A673 (cell line): ENCODE measurements around the gene MRPL51. TPM values are rescaled to one million over a fixed set of nuclear protein-coding genes. Genes with fewer than 3 reads are reported as not detected.
A peak's percentile ranks its signal among the peaks of the same experiment; 100 is the strongest.

Experiments
- BruUV-seq: library from RNA; stranded (reverse); fragments of 400-500 nt; replicated peaks from 2 replicates; lab custom pipeline; 2021; lab: Mats Ljungman, UMichigan
- CTCF ChIA-PET: fragments of 300-600 bp; sonication (Branson Sonifier 250); formaldehyde crosslinking; loops from one replicate; lab custom pipeline; 2022; ENCODE audit warnings: antibody characterized with exemption; lab: Charles Lee
- POLR2A ChIA-PET: fragments of 300-600 bp; sonication (Branson Sonifier 250); formaldehyde crosslinking; loops from one replicate; lab custom pipeline; 2022; ENCODE audit warnings: antibody characterized with exemption; ENCODE audit not compliant: low non-redundant PET; lab: Charles Lee
- DNase-seq: peaks from one replicate; pipeline ENCODE4 v3.0.0-alpha.2; 2015; ENCODE audit warnings: low spot score
- H3K27ac ChIP-seq: fragments of 200-600 bp; sonication (generic); 2 replicates; pipeline ENCODE4 v1.5.1; 2016; ENCODE audit warnings: mixed run types, low read depth, mild to moderate bottlenecking, mixed read lengths, antibody characterized with exemption, low read length; ENCODE audit not compliant: poor library complexity, severe bottlenecking
- H3K27me3 ChIP-seq: fragments of 200-600 bp; sonication (generic); replicated peaks from 2 replicates; pipeline ENCODE4 v1.6.1; 2017; ENCODE audit warnings: mixed run types, low read depth, mild to moderate bottlenecking, mixed read lengths, antibody characterized with exemption, low read length; ENCODE audit not compliant: insufficient read depth, poor library complexity
- H3K36me3 ChIP-seq: fragments of 200-600 bp; sonication (generic); 2 replicates; pipeline ENCODE4 v1.6.1; 2016; ENCODE audit warnings: mixed run types, mild to moderate bottlenecking, mixed read lengths, antibody characterized with exemption, low read length; ENCODE audit not compliant: insufficient read depth, poor library complexity, severe bottlenecking
- H3K4me1 ChIP-seq: fragments of 200-600 bp; sonication (generic); 2 replicates; pipeline ENCODE4 v1.6.1; 2017; ENCODE audit warnings: mixed run types, mild to moderate bottlenecking, mixed read lengths, antibody characterized with exemption, low read length; ENCODE audit not compliant: insufficient read depth, poor library complexity, severe bottlenecking
- H3K4me3 ChIP-seq: fragments of 200-600 bp; sonication (generic); 2 replicates; pipeline ENCODE4 v1.5.1; 2016; ENCODE audit warnings: low read depth, mixed run types, mild to moderate bottlenecking, mixed read lengths, low read length; ENCODE audit not compliant: poor library complexity, severe bottlenecking
- H3K9me3 ChIP-seq: fragments of 200-600 bp; sonication (generic); 2 replicates; pipeline ENCODE4 v1.6.1; 2016; ENCODE audit warnings: mixed run types, low read depth, mild to moderate bottlenecking, mixed read lengths, antibody characterized with exemption, low read length; ENCODE audit not compliant: poor library complexity, severe bottlenecking
- EZH2 ChIP-seq: fragments of 200-600 bp; sonication (generic); IDR thresholded peaks from 2 replicates; pipeline ENCODE4 v1.6.1; 2017; ENCODE audit warnings: borderline replicate concordance, low read depth, mild to moderate bottlenecking, mixed read lengths, antibody characterized with exemption, low read length; ENCODE audit not compliant: poor library complexity, severe bottlenecking
- intact Hi-C: fragments of 100-400 bp; cut with micrococcal nuclease; formaldehyde crosslinking; loops from one replicate; pipeline ENCODE4 v1.10.0; 2022; ENCODE audit not compliant: unreplicated experiment
- total RNA-seq: library from RNA; stranded (reverse); gene quantifications from 2 replicates; pipeline ENCODE4 v1.2.3, GENCODE V29; 2021
- TF ChIP-seq, protein P1 (sequence below): fragments of 300-800, 200-600 bp; sonication (generic); conservative IDR thresholded peaks from 2 replicates; pipeline ENCODE4 v1.5.1; 2017; ENCODE audit warnings: low read depth, mild to moderate bottlenecking, antibody characterized with exemption, low read length, moderate library complexity, mixed read lengths

The MRPL51 gene
- total RNA-seq, 1 experiment from 2014 or later, result 401 TPM

DNA sequence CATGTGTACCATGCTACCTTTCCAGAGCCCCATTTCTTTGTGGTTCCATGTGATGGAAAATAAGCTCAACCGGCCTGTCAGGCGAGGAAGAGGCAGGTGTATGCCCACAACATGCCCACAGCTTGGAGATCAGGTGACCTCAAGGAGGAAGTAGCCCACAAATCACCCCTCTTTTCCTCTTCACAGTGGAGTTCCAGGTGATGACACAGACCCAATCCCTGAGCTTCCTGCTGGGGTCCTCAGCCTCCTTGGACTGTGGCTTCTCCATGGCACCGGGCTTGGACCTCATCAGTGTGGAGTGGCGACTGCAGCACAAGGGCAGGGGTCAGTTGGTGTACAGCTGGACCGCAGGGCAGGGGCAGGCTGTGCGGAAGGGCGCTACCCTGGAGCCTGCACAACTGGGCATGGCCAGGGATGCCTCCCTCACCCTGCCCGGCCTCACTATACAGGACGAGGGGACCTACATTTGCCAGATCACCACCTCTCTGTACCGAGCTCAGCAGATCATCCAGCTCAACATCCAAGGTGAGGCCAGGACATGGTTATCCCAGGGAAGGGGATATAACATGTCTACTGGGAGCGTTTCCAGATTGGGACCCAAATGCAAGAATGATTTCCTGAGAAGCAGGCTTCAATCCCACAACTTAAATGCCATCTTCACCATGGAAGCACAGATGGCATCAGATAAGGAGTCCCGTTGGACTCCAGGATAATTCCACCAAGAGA lies 35.7 kb downstream of the MRPL51 start:
- no TSS peak for BruUV-seq
- Histone ChIP-seq H3K4me1 (peaks cover 6% of the 10 kb centered on the region), H3K27me3 (no peaks in the 10 kb centered on the region), H3K27ac (no peak overlapping the region), H3K36me3 (peaks cover 8% of the 10 kb centered on the region), H3K9me3 (no peaks in the 10 kb centered on the region), H3K4me3 (no peak overlapping the region)
- ChIA-PET POLR2A (no interaction called here), CTCF (no interaction called here)
- no peak for DNase-seq
- TF ChIP-seq, protein P1, sequence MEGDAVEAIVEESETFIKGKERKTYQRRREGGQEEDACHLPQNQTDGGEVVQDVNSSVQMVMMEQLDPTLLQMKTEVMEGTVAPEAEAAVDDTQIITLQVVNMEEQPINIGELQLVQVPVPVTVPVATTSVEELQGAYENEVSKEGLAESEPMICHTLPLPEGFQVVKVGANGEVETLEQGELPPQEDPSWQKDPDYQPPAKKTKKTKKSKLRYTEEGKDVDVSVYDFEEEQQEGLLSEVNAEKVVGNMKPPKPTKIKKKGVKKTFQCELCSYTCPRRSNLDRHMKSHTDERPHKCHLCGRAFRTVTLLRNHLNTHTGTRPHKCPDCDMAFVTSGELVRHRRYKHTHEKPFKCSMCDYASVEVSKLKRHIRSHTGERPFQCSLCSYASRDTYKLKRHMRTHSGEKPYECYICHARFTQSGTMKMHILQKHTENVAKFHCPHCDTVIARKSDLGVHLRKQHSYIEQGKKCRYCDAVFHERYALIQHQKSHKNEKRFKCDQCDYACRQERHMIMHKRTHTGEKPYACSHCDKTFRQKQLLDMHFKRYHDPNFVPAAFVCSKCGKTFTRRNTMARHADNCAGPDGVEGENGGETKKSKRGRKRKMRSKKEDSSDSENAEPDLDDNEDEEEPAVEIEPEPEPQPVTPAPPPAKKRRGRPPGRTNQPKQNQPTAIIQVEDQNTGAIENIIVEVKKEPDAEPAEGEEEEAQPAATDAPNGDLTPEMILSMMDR, result no peak
- TF ChIP-seq EZH2, result no peak
- intact Hi-C loops, result no loop called here

DNA sequence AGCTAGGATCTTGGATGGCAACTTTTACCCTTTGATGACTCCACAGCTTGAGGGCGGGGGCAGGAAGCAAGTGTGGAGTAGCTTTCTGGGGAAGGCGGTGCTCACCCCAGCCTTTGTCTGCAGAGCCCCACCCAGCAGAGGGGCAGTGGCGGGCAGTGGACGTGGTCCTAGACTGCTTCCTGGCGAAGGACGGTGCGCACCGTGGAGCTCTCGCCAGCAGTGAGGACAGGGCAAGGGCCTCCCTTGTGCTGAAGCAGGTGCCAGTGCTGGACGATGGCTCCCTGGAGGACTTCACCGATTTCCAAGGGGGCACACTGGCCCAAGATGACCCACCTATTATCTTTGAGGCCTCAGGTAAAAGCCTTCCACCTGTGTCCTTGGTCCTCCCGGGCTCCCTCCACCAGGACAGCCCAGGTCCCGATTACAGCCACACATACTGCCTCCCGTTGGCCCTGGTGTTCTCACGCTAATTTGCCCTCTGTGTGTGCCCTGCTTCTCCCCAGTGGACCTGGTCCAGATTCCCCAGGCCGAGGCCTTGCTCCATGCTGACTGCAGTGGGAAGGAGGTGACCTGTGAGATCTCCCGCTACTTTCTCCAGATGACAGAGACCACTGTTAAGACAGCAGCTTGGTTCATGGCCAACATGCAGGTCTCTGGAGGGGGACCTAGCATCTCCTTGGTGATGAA lies 40.0 kb downstream of the MRPL51 start:
- no TSS peak for BruUV-seq
- H3K4me1 ChIP-seq, result peaks cover 27% of the 10 kb centered on the region
- H3K36me3 ChIP-seq, result no peaks in the 10 kb centered on the region
- H3K4me3 ChIP-seq, result peak overlapping the region; percentile 58
- H3K27ac ChIP-seq, result peak overlapping the region; percentile 85
- DNase-seq, result no peak
- no peaks in the 10 kb centered on the region for H3K9me3 ChIP-seq
- POLR2A ChIA-PET, result no interaction called here
- intact Hi-C loops, result no loop called here
- CTCF ChIA-PET, result no interaction called here
- no peaks in the 10 kb centered on the region for H3K27me3 ChIP-seq
- TF ChIP-seq, protein P1, result no peak
- no peak for TF ChIP-seq EZH2

DNA sequence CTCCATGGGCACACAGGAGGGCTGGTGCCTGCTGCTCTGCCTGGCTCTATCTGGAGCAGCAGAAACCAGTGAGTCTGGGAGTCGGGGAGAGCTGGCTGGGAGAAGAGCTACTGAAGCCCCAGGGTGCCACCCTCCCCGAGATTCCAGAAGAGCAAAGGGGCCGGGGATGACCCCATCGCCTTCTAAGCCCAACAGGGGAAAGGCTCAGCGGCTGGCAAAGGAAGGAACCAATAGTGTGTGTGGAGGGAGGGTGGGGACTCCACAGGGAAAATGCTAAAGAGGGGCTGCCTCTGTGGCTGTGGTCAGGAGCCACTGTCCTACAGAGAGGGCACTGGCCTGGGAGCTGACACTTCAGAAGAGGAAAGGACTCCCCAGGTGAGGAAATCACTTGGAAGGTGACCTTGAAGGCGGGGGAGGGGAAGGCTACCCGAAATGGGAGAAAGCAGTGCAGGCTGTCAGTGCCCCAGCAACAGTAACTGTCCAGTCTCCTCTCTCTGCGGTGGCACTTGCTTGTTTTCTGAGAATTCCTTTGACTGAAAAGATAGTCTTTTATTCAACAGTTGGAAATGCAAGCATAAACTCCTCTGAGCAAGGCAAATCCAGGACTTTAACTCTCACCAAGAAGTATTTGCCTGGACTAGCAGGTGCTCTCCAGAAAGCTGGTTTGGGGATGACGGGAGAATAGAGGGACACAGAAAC lies 40.7 kb downstream of the MRPL51 start:
- peak overlapping the region; percentile 85 for H3K27ac ChIP-seq
- peaks cover 27% of the 10 kb centered on the region for H3K4me1 ChIP-seq
- H3K27me3 ChIP-seq, result no peaks in the 10 kb centered on the region
- CTCF ChIA-PET, result no interaction called here
- no peaks in the 10 kb centered on the region for H3K9me3 ChIP-seq
- POLR2A ChIA-PET, result no interaction called here
- no peaks in the 10 kb centered on the region for H3K36me3 ChIP-seq
- H3K4me3 ChIP-seq, result peak overlapping the region; percentile 58
- DNase-seq, result peak; percentile 24
- BruUV-seq, result no TSS peak
- intact Hi-C loops, result no loop called here
- TF ChIP-seq, protein P1, result no peak
- no peak for TF ChIP-seq EZH2
